Right lung (tissue), 5 donors: ENCODE results near the gene JMJD4. TPM values are rescaled to one million over a fixed set of nuclear protein-coding genes. Genes with fewer than 3 reads are reported as not detected.

Experiments used
- DNase-seq, 2 donors: peaks; one replicate each; pipeline ENCODE4 v3.0.0-alpha.2; 2013
- polyA plus RNA-seq, 5 donors: library from polyadenylated mRNA; unstranded; fragments of 120-200 nt; gene quantifications; one replicate each; pipeline versions ENCODE4 v1.2.1 to v1.2.3, GENCODE V29; 2013; ENCODE audit warnings: inconsistent platforms in 1 of 5, low replicate concordance in 1 of 5; ENCODE audit not compliant: insufficient read length in 5 of 5, insufficient read depth in 1 of 5

JMJD4 gene
- polyA plus RNA-seq, 5 donors, result 13.8 to 18.4 (median 16.0) TPM

DNA sequence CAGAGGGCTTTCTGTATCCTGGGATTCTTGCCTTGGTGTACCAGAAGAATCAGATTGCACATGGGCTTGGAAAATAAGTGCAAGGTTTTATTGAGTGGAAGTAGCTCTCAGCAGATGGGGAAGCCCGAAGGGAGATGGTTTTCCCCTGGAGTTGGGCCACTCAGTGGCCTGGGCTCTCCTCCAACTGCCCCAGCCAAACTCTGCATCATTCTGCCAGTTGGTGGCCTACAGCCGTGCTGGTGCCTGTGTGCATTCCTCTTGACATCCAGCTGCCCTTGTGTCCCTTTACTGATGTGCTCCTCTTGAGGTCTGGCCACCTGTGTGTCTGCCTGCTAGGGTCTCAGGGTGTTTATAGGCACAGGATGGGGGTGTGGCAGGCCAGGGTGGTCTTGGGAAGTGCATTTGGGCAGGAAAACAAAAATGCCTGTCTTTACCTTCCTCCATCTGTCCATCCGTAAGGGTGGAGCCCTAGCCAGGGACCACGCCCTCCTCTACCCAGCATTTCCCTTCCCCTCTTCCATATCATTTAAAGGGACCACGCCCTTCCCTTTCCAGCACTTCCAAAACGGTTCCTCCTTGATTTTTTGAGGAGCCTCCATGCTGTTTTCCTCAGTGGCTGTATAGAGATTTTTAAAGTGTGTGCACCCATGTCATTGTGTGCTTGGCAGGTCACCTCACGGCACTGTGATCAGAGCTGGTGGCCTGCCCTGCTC, 19.1 kb upstream of the JMJD4 start:
- no peak for DNase-seq

DNA sequence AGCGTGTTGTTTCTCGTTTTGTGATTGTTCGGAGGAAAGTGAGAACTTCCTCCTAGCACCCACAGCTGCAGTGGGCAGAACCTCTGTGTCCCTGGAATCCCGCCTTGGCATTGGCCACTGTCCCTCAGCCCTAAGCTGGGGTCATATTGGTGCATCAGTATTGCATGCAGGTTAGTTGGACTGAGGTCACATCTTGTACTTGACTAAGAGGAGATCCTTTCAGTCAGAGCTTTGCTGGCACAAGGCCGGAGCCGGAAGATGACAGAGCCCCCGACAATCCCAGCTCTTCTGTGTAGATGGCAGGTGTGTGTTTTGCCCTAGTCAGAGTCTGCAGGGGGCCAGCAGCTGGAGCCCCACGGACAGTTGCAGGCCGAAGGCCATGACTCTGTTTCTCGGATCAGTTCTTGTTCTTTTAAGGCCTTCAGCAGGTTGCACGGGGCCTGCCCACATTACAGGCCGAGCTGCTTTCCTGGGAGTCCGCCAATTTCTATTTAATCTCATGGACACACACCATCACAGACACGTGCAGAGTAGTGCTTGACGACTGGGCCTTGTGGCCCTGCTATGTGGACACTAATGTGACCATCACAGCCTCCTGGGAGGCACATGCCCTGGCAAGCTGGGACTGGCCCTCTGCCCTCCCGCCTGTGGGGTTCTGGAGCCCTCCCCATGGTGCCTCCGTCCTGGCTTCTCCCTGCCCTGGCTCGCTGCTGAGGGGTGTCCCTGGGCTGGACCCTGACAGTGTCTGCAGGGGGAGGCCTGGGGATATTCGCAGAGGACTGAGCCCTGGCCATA, 15.0 kb upstream of the JMJD4 start:
- DNase-seq, result no peak

DNA sequence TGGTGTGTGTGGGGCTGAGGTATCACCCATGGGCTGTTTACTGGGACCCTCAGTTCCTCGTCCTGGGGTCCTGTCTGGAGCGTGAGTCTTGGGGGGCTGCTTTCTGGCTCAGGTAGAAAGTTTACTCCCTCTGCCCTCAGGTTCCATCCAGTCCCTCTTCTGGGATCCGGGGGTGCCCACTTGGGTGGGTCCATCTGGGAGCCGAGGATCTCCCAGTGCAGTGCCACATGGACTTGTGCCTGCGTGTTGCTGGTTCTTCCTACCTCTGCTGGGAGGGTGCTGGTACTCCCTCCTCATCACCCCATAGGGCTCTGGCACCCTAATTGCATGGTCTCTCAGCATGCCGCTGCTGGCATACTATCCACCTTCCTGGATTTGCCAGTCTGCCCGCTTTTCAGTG, 14.1 kb upstream of the JMJD4 start:
- DNase-seq, result no peak

DNA sequence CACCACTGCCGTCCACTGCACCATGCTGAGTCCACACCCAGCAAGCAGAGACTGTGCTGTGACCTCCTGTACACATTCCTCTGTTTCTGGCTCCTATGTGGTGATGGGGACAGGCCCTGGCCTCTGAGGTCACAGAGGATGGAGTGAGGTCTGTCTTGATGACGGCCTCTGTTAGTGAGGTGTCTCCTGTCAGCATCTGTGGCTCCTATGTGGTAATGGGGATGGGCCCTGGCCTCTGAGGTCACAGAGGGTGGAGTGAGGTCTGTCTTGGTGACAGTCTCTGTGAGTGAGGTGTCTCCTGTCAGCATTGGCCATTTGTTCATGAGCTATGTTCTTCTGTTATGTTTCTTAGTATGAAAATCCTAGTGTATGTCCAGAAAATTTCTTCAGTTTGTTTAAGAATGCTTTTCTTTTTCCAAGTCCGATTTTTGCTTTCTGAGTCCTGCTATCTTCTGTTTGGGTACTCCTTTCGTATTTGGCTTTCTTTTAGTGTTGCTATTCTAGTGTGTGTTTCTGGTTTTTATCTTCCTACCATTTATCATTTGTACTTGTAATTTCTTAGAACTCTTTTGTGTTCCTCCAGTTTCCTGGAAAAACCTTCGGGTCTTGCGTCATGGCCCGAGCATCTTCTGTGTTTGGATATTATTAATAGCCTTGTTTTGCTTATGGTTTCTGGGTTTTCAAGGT, 13.5 kb upstream of the JMJD4 start:
- no peak for DNase-seq

DNA sequence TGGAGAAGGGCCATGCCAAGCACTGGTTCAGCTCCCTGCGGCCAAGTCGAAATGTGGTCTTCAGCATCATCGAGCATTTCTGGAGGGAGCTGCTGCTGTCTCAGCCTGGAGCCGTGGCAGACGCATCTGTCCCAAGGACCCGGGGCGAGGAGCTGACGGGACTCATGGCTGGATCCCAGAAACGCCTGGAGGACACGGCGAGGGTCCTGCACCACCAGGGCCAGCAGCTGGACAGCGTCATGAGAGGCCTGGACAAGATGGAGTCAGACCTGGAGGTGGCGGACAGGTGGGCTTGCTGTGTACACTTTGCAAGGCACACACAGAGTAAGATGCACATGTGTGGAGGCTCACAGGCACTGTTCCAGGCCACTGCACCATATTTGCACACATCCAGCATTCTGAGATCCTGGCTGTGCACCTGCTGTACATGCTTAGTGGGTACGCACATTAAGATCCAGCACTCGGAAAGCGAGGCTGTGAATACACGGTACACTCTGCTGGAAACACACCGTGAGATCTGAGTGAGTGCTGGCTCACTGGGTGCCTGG, 12.9 kb upstream of the JMJD4 start:
- DNase-seq, result no peak

DNA sequence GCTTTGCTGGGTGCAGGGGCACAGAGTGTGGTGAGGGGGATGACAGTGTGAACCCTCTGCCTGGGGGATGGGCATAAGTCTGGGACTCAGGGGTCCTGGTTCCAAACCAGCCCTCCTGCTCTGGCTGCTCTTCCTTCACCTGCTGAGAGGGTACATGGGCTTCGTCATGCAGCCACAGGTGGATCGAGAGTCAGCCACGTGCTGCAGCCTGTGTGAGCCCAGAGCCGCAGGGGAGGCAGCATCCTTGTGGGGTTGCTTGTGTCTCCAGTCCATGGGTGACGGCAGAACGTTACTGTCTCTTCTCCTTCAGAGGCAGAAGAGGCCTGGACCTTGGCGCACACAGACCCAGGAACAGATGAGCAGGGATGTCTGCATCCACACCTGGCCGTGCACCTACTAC, 12.3 kb upstream of the JMJD4 start:
- no peak for DNase-seq

DNA sequence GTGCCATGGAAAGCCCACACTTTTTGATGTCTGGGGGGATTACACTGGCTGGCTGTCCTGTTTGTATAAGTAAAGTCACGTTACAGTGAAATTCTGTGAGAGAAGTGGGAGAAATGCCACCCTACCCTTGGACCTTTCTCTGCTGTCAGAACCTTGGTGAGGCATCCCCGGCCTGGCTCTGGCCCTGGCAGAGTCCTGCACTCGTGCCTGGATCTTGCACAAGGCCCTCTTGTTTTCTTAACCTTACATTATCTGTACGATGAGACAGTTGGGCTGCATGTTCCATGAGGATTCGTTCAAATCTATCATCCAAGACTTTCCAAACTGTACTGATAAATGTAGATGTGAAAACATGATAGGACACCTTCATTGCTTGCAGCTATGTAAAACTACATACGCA, 11.6 kb upstream of the JMJD4 start:
- no peak for DNase-seq

DNA sequence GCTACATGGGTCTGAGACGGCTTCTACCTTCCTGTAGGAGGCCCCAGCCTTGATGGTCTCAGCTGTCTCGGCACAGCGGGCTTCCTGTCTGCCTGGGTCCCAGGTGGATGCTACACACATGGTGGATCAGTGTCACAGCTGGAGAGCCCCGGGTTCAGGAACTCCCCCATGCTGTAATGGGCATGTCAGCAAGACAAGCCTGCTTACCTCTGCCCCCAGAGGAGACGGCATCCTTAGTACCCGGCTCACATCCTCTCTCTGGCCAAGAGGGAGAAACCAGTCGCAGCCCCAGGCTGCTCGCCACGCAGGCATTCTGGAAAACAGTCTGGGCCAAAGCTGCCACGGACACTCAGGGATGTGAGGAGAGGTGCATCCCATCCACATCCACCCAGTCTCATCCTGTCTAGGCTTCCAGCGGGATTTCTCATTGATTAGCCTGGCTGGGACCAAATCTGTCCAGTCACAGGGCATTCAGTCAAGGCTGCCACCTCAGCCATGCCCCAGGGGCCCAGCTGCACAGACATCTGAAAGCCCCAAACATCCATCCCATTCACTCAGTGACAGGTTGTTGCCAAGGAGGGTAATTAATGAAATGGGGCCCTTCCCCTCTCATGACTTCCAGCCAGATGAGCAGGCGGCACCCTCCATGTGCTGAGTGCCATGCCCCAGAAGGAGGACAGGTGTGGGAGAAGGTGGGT, 10.6 kb upstream of the JMJD4 start:
- no peak for DNase-seq

DNA sequence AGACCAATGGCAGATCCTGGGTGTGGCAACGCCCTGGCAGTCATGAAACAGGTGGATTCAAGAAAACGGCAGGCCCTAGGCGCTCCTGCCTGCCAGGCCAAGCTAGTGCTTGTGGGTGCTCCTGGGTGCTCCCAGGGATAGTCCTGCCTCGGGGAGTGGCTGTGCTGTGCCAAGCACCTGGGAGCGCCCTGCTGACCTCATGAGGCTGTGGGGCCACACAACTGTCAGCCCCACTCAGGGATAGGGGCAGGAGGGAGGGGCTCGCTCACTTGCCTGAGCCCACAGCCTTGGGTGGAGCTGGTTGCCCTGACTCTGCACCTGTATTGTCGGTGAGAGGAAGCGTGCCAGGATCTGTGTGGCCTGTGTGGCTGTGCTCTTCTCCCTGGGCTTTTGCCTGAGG, 9.6 kb upstream of the JMJD4 start:
- DNase-seq, result no peak

DNA sequence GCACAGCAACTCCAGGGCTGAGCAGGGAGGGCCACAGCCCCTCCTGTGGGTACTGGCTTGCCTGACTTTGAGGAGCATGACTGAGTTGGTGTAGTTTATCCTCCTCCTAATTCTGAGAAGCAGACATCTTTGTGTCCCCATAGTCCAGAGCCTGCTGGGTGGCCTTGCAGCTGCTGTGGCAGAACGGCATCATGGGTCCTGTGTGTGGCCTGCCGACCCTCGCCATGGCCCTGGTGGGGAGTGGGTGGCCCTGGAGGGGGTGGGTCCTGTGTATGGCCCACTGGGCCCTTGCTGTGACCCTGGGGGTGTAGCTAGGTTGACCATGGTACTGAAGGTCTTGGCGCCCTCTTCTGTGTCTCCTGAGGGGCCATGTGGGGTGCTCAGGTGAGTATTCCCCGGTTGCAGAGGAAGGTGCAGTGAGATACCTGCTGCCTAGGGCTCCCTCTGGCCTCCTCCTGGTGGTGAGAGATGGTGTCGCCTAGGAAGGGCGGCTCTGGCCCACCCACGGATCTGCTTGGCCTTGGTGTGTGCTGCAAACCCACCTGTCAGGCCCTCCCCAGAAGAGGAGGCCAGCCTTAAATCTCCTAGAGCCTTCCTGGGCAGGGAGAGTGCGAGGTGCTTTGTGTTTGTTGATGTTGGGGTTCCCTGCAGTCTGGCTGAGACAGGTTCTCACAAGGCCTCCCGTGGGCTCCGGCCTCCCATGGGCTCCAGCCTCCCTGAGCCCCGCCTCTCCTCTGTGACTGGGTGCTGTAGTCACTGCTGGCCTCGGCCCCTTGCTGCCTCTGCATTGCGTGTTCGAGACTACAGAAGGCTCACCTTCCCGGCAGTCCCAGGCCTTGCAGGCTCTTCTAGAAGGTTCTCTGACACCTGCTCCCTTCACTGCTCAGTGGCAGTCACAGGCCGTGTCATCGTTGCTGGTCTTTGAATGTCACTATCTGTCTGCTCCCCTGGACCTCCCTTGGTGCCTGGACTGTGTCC, 7.9 kb upstream of the JMJD4 start:
- DNase-seq, result no peak

DNA sequence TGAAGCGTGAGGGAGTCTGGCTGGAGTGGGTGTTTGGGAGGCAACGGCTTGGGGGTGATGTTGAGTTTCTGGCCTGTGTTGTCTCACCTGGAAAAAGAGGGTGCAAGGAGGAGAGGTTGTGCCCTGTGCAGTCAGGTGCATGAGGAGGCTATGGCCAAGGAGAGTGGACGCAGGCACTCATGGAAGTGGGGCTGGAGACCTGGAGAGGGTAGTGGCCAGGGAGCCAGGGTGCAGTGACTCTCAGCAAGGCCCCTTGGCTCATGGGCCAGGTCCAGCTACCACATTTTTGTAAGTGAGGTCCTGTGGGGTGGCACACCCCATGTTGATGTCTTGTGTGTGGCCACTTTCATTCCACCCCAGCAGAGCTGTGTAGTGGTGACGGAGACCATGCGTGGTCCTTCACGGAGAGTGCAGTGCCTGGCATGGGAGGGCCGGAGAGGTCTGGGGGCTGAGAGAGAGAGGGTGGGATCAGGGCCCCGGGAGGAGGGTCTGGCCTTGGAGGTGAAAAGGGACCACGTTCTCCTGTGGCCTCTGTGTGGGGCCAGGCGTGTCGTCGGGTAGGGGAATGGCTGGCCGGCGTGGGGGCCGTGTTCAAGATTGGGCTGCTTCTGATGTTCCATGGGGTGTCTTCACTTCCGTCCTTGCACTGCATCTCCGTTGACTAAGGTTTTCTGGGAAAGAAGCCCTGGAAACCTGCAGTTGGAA, 6.2 kb upstream of the JMJD4 start:
- no peak for DNase-seq

DNA sequence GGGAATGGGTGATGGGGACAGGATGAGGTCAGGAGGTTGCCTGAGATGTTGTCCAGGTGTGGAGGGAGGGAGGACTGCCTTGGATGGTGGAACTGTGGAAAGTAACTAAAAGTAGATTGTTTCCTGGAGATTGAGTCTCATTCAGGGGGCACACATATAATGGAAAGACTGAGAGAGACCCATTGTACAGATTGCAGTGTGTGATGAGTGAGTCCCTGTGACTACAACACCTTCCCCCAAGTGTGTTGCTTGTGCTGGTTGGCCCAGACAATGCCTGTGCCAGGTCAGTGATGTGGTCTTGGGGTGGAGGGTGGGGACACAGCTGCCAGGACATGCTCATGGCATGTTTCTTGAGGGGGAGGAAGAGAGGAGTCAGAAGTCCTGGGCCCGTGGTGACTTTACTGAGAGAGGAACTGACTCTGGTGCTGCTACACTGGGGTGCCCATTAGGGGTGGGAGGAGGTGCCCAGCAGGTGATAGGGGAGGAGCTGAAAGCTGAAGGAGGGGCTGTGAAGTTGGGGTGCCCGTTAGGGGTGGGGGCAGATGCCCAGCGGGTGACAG, 5.4 kb upstream of the JMJD4 start:
- DNase-seq, result no peak

DNA sequence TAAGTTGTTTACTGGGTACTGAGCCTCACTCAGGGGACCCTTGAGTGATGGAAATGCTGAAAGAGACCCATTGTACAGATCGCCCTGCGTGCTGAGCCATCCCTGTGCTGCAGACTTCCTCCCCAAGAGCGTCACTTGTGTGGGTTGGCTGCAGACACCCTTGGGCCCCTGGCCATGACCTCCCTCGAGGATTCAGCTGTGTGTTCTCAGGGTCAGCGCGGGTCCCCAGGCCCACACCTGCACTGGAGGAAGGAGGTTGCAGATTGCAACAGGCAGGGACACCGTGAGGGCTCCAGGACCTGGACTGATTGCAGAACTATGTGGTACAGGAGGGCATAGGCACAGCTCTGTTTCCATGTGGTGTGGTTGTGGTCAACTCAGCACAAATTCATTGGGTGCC, 4.5 kb upstream of the JMJD4 start:
- no peak for DNase-seq

DNA sequence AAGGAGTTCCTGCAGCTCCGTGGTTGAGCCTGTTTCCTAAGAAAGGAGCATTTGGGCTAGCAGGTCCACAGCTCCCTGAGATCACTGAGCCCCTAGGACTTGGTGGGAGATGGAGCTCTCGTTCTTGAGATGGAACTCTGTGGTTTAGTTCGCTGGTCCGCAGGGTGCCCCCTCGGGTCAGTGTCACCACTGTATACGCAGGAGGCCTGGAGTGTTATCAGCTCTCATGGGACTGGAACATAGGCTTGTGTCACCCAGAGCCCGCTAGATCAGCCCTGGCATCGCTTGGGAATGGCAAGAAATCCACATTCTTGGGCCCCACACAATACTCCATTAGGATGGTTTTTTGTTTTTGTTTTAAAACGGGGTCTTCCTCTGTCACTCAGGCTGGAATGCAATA, 3.7 kb upstream of the JMJD4 start:
- DNase-seq, result no peak

DNA sequence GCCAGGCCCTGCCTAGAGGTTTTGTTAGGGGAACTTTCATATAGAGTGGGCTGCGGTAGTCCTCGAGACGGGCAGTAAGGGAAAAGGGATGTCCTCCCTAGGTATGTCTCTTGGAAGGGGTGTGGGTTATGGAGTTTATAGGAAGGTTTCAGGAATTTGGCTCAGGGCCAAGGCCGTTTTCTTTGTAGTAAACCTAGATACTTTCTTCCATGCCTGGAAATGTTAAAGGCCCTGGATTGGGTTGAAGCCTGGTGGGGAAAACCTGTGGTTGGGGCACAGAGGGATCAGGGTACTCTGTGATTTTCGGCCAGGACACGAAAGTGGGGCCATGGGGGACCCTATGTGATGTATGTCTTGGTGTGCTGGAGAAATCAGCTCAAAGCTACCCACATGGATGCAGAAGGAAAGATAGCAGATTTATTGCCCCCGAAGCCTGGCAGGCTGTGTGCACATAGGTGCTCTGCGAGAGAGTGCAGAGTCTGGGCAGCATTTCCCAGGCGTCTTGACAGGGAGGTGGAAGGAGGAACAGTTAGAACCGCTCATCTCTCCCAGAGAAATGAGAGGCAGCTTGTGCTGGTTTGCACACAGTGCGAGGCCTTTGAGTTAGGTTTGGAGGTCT, 1.8 kb upstream of the JMJD4 start:
- DNase-seq, result no peak

DNA sequence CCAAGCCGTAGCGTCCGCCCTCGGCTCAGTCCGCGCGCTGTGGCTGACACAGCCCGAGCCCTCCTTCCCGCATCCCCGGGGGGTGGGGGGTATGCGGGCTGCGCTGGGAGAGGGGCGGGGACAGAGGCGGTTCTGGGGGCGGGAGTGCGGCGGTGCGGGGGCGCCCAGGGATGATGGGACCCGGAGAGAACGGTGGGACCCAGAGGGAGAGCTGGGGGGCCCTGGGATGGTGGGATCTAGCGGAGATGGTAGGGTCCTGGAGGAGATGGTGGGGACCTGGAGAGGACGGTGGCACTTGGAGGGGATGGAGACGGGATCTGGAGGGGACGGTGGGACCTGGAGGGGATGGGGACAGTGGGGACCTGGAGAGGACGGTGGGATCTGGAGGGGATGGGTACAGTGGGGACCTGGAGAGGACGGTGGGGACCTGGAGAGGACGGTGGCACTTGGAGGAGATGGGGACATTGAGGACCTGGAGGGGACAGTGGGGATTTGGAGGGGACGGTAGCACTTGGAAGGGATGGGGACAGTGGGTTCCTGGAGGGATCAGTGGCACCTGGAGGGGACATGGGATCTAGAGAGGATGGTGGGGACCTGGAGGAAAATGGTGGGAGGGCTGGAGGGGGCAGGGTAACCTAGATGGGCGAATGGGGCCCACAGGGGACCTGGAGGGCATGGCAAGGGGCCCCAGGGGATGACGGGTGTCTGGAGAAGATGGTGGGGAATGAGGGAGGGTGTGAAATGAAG, 610 bp upstream of the JMJD4 start:
- DNase-seq, result no peak

DNA sequence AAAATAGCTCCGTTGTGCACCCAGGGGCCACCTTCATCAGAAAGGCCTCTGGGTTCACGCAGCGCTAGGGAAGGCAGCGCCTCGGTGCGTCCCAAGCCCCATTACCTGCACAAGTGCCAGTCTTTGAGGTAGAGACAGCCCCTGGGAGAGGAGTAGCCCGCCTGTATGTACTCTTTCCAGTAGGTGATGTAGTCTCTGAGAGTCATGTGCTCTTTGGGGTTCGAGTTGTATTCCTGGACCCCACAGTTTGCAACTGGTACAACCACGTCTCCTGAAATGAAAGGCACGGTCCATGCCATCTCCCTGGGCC, 601 bp downstream of the JMJD4 start:
- DNase-seq, result no peak

DNA sequence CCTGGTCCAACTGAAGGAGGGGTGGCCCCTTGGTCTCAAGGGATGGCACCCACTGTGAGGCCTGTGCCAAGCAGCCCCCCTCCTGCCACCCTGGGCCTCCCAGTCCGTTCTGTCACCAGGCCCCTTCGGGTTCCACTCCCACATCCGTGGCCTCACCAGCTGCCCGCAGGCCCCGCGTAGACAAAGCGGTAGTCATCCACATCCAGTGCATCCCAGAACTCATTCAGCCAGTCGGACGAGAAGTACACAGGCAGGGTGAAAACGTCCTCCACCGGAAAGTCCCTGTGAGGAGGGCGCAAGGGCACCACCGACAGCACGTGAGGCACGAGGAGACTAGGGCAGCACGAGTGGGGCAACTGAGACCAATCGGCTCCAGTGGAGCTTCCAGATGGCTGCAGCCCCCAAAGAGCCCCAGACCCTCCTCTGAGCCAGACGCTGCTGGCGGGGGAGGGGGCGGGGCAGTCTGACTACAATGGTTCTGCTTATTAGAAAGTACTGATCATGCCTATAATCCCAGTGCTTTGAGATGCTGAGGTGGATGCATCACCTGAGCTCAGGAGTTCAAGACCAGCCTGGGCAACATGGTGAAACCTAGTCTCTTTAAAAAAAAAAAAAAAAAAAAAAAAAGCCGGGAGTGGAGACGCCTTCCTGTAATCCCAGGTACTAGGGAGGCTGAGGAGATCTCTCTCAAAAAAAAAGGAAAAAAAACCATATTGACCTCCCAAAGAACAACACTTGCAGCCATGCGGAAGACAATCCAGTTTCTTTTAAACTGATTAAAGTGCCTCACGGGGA, 1.2 kb downstream of the JMJD4 start:
- no peak for DNase-seq
